DMS53 treated with DMSO at 0.1 percent for 48 hours (cell line): ENCODE data around the gene RNASE11.

ENCODE experiments used
- DNase-seq: peaks from one replicate; lab custom pipeline; 2025; ENCODE audit not compliant: unreplicated experiment; lab: John Stamatoyannopoulos, UW

The RNASE11 gene

DNA sequence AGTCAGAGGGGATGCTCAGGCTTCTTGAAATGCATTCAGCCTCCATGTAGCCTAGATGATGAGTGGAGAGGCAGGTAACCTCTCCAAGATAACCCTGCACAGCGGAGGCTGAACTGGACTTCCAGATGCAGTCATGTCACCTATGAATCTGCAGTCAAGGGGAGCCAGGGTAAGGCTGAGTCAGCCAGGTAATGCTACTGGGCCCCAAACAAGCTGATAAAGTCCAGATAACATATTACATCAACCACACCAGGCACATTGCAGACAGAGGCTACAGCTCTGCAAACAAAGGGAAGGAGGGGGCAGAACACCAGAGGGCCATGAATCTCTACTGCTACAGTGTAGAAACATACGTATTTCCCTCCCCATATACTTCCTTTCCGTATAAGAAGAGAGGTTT lies 40.9 kb downstream of the RNASE11 start:
- no peak for DNase-seq

DNA sequence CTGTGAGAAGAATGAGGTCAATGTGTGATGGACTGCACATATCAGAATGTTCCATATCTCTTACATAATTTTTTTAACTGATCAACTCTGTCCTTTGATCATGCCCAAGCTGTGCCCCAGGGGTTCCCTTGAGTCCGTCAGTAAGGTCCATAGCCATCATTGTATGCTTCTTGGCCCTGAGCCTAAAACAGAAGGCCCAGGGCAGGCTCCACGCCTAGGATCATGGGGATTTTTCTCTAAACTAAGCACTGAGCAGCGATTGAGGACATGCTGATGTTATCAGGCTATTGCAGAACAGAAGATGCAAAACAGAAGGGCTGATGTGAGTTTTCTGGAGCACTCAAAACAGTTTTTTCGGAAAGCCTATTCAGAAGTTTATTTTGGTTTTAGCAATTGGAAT lies 47.9 kb downstream of the RNASE11 start:
- DNase-seq = no peak
